NCI-H510A treated with DMSO at 0.1 percent for 48 hours (cell line): ENCODE results near the gene REM2.

ENCODE experiments used
- DNase-seq: peaks from one replicate; lab custom pipeline; 2025; lab: John Stamatoyannopoulos, UW

REM2 gene, protein sequence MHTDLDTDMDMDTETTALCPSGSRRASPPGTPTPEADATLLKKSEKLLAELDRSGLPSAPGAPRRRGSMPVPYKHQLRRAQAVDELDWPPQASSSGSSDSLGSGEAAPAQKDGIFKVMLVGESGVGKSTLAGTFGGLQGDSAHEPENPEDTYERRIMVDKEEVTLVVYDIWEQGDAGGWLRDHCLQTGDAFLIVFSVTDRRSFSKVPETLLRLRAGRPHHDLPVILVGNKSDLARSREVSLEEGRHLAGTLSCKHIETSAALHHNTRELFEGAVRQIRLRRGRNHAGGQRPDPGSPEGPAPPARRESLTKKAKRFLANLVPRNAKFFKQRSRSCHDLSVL

GRCh38 chr14:22883173-22883976 lies at the start of gene REM2:
Gene REM2 (plus strand): TSS chr14:22883222. CDS start chr14:22883288, 66 bp downstream.
- peak; percentile 6 for DNase-seq

DNA sequence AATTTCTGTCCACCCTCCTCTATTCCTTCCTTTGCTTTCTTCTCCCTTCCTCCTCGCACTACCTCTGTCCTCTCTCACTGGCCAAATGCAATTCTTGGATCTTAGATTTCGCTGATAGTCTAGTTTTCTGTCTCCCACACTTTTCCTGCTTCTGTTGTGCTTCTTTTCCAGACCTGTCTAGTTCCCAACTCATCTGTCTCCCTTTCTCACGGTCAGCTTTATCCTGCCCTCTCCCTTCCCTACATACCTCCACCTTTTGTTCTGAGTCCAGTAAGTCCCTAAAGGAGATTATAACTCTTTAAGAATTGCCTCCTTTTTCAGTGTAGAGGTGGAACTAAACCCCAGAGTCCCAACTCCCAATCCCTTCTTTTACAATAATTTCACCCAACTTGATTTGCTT lies 47.5 kb upstream of the REM2 start:
- no peak for DNase-seq

DNA sequence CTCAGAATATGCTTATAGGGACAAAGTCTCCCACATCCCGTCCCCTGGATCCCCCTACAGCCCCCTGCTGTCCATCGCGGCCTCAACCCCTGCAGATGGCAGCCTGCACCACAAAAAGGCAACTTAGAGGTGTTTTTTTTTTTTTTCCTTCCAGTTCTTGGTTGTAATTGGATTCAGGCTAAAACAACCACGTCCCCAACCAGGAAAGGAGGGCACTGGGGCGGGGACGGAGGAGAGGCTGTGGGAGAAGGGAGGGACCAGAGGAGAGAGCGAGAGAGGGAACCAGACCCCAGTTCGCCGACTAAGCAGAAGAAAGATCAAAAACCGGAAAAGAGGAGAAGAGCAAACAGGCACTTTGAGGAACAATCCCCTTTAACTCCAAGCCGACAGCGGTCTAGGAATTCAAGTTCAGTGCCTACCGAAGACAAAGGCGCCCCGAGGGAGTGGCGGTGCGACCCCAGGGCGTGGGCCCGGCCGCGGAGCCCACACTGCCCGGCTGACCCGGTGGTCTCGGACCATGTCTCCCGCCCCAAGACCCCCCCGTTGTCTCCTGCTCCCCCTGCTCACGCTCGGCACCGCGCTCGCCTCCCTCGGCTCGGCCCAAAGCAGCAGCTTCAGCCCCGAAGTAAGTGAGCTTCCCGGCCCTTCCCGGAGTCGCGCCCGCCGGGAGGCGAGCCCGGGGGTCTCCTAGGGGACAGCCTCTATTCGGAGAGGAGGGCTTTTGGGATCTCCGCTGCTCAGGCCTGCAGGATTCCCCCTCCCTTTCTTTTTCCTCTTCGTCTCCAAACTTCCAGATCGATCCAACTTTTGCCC lies 46.5 kb upstream of the REM2 start, which contains the start of gene MMP14:
MMP14 (plus strand) TSS at position 285 of the 813 bp plus-strand sequence; CDS start at position 518, 233 bp downstream.
- DNase-seq = no peak

DNA sequence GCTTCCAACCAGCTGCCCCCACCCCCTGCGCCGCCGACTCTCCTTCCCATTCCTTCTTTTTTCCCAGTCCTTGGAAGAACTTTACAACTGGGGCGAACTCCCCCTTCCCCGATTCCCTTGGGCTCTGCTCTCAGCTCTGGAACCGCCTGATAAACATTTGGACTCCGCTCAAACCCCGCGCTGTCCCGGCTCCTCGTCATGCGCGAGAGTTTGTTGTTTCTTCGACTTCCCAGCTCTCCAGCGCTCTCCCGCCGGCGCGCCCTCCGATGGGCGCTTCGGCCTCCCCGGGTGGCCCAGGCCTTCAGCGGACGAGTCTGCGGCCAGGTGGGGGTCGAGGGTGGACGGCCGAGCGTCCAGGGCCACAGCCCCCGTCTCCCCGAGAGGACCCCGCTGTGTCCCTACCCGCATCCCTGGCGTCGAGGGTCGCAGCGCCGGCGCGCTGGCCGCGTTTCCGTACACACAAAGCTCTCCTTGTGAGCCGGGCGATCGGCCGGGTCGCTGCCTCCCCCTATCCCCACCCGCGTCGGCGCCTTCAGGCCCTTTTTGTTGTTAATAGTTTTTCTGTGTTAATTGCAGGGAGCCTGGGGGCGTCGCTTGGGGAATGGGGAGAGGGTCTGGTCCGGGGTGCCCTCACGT lies 45.8 kb upstream of the REM2 start:
- DNase-seq = no peak

- DNase-seq = no peak
Measured at GRCh38 chr14:22837750-22838538, 45.1 kb upstream of the REM2 start.

DNA sequence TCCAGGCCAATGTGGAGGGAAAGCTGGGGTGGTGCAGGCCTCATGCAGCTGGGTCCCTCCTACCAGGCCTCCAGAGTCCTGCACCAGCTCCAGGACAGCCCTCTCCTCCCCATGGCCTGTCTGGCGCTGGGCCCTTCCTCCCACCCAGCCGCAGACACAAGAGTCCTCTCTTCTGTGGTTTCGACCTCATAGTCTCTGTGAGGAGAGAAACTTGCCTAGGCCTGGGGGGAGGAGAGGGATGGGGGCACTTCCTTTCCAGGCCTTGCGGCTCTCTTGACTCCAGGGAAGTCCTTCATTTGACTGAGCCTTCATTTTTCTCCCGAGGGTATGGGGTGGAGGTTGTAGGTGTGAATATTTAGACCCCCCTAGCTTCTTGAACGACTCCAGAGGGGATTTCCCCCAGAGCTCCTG lies 44.4 kb upstream of the REM2 start:
- DNase-seq = no peak

DNA sequence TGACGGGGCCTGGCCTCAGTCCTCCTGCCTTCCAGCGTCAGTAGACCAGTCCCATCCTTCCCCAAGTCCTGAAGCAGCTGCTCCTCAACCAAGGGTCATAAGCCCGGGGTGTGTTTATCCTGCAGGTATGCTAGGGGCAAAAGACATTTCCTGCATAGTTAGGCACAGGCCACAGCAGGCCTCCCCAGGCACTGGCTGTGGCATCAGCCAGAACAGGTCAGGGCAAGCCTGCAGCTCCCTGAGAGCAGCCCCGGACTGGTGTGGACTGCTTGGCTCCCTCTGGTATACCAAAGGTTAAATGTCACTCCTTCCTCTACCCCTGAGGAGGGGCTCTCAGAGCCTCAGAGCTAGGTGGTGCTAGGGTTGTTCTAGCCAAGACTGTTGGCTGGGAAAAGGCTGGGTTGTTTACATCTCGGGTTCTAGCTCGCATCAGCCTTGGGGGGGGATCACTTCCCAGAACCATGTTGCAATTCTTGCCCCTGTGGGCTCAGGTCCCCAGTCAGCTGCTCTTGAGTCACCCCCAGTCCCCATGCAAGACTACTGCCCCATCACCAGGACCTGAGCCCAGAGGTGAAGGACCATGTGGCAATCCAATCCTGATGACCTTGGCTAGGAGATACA lies 43.8 kb upstream of the REM2 start:
- no peak for DNase-seq

- no peak for DNase-seq
Measured at GRCh38 chr14:22841311-22841710, 41.7 kb upstream of the REM2 start.

GRCh38 chr14:22841769-22842168 lies 41.3 kb upstream of the REM2 start:
- no peak for DNase-seq

DNA sequence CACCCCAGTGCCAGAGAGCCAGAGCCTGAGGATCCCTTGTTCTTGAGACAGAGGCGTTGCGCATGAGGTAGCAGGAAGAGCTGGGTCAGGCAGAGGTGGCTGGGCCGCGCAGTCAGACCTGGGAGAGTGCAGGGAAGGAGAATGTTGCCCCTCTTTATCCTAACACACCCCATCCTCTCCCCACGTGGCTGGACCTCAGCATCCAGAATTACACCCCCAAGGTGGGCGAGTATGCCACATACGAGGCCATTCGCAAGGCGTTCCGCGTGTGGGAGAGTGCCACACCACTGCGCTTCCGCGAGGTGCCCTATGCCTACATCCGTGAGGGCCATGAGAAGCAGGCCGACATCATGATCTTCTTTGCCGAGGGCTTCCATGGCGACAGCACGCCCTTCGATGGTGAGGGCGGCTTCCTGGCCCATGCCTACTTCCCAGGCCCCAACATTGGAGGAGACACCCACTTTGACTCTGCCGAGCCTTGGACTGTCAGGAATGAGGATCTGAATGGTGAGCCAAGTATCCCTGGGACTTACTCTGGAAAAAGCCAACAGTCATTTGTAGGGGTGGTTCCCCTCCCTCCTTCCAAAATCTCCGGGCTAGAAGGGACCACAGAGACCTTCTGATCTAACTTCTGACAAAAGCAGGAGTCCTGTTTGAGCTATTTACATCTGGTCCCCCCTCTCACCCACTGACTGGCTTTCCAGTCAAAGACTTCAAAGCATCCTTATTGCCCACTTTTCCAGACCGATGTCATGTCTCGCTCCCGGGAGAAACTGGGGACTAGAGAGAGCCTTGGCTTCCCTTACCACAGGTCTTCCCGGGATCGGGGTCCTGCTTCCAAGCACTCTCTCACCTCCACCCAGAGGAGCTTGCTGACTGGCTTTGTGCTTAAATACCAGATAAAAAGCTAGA lies 40.6 kb upstream of the REM2 start:
- DNase-seq = no peak

- DNase-seq = no peak
Measured at GRCh38 chr14:22843123-22843925, 39.7 kb upstream of the REM2 start.

DNA sequence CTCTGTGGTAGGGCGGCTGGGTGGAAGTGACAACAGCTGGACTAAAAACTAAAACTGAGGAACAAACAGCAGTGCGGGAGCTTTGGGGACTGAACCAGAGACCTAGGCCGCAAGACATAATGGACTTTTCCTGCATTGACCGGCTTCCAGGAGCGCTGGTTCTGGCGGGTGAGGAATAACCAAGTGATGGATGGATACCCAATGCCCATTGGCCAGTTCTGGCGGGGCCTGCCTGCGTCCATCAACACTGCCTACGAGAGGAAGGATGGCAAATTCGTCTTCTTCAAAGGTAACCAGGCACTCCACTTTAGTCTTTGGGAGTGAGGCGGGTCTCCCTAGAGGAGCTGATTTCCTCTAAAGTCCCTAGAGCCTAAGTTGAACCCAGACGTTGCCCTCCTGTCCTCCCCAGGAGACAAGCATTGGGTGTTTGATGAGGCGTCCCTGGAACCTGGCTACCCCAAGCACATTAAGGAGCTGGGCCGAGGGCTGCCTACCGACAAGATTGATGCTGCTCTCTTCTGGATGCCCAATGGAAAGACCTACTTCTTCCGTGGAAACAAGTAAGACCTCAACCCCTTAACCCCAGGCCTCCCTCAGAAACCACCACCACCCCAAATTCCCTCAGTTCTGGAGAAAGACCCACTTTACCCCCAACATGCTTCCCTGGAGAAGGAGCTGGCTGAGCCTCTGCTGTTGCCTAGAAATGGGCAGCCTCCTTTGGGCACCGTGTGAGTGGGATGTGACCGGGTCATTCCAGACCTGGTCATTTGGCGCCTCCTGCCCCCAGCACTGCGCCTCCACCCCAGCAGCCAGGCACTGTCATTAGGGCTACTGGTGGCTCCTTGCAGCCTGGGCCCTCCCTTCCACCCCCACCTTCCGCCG lies 38.6 kb upstream of the REM2 start:
- no peak for DNase-seq

DNA sequence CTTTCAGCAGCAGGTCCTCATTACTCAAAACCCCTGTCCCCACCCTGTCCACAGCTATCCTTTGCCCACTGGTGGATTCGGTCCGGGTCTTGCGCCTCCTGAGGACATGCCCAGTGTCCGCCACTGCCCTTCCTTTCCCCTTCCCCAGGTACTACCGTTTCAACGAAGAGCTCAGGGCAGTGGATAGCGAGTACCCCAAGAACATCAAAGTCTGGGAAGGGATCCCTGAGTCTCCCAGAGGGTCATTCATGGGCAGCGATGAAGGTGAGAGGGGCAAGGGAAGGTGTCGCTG lies 38.0 kb upstream of the REM2 start:
- no peak for DNase-seq

DNA sequence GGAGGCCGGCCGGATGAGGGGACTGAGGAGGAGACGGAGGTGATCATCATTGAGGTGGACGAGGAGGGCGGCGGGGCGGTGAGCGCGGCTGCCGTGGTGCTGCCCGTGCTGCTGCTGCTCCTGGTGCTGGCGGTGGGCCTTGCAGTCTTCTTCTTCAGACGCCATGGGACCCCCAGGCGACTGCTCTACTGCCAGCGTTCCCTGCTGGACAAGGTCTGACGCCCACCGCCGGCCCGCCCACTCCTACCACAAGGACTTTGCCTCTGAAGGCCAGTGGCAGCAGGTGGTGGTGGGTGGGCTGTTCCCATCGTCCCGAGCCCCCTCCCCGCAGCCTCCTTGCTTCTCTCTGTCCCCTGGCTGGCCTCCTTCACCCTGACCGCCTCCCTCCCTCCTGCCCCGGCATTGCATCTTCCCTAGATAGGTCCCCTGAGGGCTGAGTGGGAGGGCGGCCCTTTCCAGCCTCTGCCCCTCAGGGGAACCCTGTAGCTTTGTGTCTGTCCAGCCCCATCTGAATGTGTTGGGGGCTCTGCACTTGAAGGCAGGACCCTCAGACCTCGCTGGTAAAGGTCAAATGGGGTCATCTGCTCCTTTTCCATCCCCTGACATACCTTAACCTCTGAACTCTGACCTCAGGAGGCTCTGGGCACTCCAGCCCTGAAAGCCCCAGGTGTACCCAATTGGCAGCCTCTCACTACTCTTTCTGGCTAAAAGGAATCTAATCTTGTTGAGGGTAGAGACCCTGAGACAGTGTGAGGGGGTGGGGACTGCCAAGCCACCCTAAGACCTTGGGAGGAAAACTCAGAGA lies 37.0 kb upstream of the REM2 start:
- no peak for DNase-seq

DNA sequence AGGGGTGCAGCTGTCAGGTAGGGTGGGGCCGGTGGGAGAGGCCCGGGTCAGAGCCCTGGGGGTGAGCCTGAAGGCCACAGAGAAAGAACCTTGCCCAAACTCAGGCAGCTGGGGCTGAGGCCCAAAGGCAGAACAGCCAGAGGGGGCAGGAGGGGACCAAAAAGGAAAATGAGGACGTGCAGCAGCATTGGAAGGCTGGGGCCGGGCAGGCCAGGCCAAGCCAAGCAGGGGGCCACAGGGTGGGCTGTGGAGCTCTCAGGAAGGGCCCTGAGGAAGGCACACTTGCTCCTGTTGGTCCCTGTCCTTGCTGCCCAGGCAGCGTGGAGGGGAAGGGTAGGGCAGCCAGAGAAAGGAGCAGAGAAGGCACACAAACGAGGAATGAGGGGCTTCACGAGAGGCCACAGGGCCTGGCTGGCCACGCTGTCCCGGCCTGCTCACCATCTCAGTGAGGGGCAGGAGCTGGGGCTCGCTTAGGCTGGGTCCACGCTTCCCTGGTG lies 36.2 kb upstream of the REM2 start:
- no peak for DNase-seq

GRCh38 chr14:22847661-22848341 lies 35.2 kb upstream of the REM2 start:
- DNase-seq = no peak
